ENCODE measurements around the gene WNT8B.

DNA sequence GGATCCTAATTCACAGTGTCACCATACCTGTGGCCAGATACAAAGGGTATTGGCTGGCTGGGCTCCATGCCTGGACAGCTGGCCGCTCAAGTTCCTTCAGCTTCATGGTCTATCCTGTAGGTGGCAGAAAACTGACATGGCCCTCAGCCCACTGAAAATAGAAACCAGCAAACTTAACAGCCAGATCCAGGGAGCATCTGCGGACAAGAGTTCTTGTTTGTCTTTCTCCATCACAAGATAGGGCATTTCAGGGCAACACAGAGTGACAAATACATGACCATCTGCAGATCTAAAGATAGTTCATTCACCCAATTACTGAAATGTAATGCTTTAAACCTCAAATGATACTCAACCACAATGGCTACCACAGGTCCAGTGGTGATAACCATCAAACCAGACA, 54.0 kb downstream of the WNT8B start:
- TF ChIP-seq POLR2A (IDR thresholded peaks at IDR 0.05): no peak
- TF ChIP-seq CTCF (IDR thresholded peaks at IDR 0.05): no peak
